NT2/D1 (cell line): ENCODE data around the gene KLF15.

Source experiments
- SUZ12 ChIP-seq: IDR thresholded peaks from 2 replicates; pipeline ENCODE4 v1.6.1; 2011; ENCODE audit not compliant: insufficient read length, insufficient read depth; ENCODE audit errors: extremely low read depth
- YY1 ChIP-seq: IDR thresholded peaks from 2 replicates; pipeline ENCODE4 v1.6.1; 2011; ENCODE audit not compliant: insufficient read length, insufficient read depth
- ZNF274 ChIP-seq: IDR thresholded peaks from 2 replicates; pipeline ENCODE4 v1.6.1; 2011; ENCODE audit warnings: mild to moderate bottlenecking, low read depth, low read length

- TF ChIP-seq ZNF274, result no peak
- TF ChIP-seq YY1, result no peak
- no peak for TF ChIP-seq SUZ12
Measured at GRCh38 chr3:126343649-126344035, 13.6 kb downstream of the KLF15 start.
